HL-60 (cell line): ENCODE data around the gene MAPK6.
"Not testable (repeated sequence)": the region's sequence is repeated elsewhere in the genome, so short reads cannot be mapped to it uniquely, and the experiment has no call there.

ENCODE experiments used
- DNase-seq, 2 experiments: peaks; one replicate each; pipeline ENCODE4 v3.0.0-alpha.2; 2010 to 2020; ENCODE audit warnings: low read depth in 1 of 2, low spot score in 1 of 2
- H3K27ac ChIP-seq: fragments of 250-450 bp; sonication (Bioruptor Pico); replicated peaks from 2 replicates; pipeline ENCODE4 v1.5.1; 2020; ENCODE audit warnings: mild to moderate bottlenecking, moderate library complexity
- H3K27me3 ChIP-seq: fragments of 250-450 bp; sonication (Bioruptor Pico); 2 replicates; pipeline ENCODE4 v1.5.1; 2021; ENCODE audit warnings: mild to moderate bottlenecking, moderate library complexity; ENCODE audit not compliant: insufficient read depth, poor library complexity, severe bottlenecking
- H3K4me3 ChIP-seq: replicated peaks from 2 replicates; pipeline ENCODE4 v1.5.1; 2011; ENCODE audit warnings: mild to moderate bottlenecking, control low read depth, low read length; ENCODE audit not compliant: insufficient read depth
- CTCF ChIP-seq: IDR thresholded peaks from one replicate; pipeline ENCODE4 v1.5.1; 2011; ENCODE audit warnings: low read length, control low read depth, inconsistent platforms; ENCODE audit not compliant: insufficient read depth
- GABPA ChIP-seq: IDR thresholded peaks from 2 replicates; pipeline ENCODE4 v1.6.1; 2012; ENCODE audit warnings: low read depth
- POLR2AphosphoS5 ChIP-seq: IDR thresholded peaks from 2 replicates; pipeline ENCODE4 v1.6.1; 2012; ENCODE audit warnings: low read depth
- REST ChIP-seq: IDR thresholded peaks from 2 replicates; pipeline ENCODE4 v1.6.1; 2012; ENCODE audit warnings: low read depth; ENCODE audit not compliant: insufficient replicate concordance
- SPI1 ChIP-seq: IDR thresholded peaks from 2 replicates; pipeline ENCODE4 v1.6.1; 2012; ENCODE audit warnings: low read depth, mild to moderate bottlenecking, borderline replicate concordance

Gene MAPK6

GRCh38 chr15:52054381-52054780 lies 35.4 kb downstream of the MAPK6 start:
- H3K27ac ChIP-seq, result no peak overlapping the region
- no peak for TF ChIP-seq CTCF
- TF ChIP-seq REST, result no peak
- TF ChIP-seq POLR2AphosphoS5, result no peak
- TF ChIP-seq GABPA, result no peak
- no peak for TF ChIP-seq SPI1
- DNase-seq, result no peak
- no peak overlapping the region for H3K4me3 ChIP-seq
- no peaks in the 10 kb centered on the region for H3K27me3 ChIP-seq

DNA sequence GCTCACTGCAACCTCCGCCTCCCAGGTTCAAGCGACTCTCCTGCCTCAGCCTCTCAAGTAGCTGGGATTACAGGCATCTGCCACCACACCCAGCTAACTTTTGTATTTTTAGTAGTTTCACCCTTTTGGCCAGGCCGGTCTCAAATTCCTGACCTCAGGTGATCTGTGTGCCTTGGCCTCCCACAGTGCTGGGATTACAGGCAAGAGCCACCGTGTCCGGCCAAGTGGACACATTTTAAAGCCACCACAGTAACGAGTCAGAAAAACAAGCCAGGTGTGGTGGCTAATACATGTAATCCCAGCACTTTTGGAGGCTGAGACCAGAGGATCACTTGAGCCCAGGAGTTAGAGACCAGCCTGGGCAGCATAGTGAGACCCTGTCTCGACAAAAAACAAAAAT lies 35.8 kb downstream of the MAPK6 start:
- not testable (repeated sequence) for DNase-seq, H3K27me3 ChIP-seq, H3K4me3 ChIP-seq, H3K27ac ChIP-seq

- H3K27me3 ChIP-seq, result no peaks in the 10 kb centered on the region
- TF ChIP-seq SPI1 (no peak), GABPA (no peak)
- H3K27ac ChIP-seq, result no peak overlapping the region
These were observed 37.0 kb downstream of the MAPK6 start for GRCh38 chr15:52056001-52056400.

GRCh38 chr15:52056496-52056895 lies 37.5 kb downstream of the MAPK6 start:
- TF ChIP-seq POLR2AphosphoS5, result no peak
- TF ChIP-seq SPI1, result no peak
- TF ChIP-seq GABPA, result no peak
- TF ChIP-seq REST, result no peak
- no peak for TF ChIP-seq CTCF
- Histone ChIP-seq H3K27ac (no peak overlapping the region), H3K27me3 (no peaks in the 10 kb centered on the region), H3K4me3 (no peak overlapping the region)
- DNase-seq, result no peak

More at GRCh38 chr15:52056001-52056400, 37.0 kb downstream of the MAPK6 start:
- no peak for DNase-seq
- no peak overlapping the region for H3K4me3 ChIP-seq

DNA sequence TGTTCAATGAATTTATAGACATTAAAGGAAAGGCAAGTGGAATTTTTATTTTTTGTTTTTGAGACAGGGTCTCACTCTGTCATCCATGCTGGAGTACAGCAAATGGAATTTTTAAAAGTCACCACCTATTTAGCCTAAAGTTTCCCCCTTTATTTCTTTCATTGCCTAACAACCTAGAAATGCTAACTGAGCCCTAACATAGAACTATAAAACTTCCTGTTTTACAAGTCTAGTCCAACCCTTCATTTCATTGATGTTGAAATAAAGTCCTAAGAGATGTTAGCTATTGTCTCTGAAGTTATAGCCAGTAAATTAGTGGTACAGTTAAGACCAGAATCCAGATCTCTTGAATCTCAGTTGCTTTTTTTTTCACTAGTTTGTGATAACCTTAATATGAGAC lies 39.0 kb downstream of the MAPK6 start:
- TF ChIP-seq SPI1 (no peak), GABPA (no peak), CTCF (no peak), REST (no peak), POLR2AphosphoS5 (no peak)
- no peaks in the 10 kb centered on the region for H3K27me3 ChIP-seq
- no peak for DNase-seq
- H3K4me3 ChIP-seq, result no peak overlapping the region
- peak overlapping the region; percentile 8 for H3K27ac ChIP-seq
